Heart left ventricle (tissue), 16 donors: ENCODE results near the gene FBXO34. TPM values are rescaled to one million over a fixed set of nuclear protein-coding genes. Genes with fewer than 3 reads are reported as not detected.

Source experiments
- ATAC-seq, 4 donors: fragments of 200-7000 bp; cut with Tn5 transposase; one replicate each; pipeline ENCODE4 v1.9.1; 2020 to 2022; ENCODE audit warnings: moderate library complexity in 4 of 4, mild to moderate bottlenecking in 3 of 4, moderate number of reproducible peaks in 1 of 4
- DNase-seq, 5 donors: peaks; one replicate each; pipeline ENCODE4 v3.0.0-alpha.2; 2020
- H3K27ac ChIP-seq, 12 donors: fragments of 200-600 bp; sonication (generic) in 4 of 12; one replicate each; pipeline versions ENCODE4 v1.5.0 to v1.8.0; 2016 to 2022; ENCODE audit warnings: mild to moderate bottlenecking in 2 of 12
- H3K27me3 ChIP-seq, 9 donors: fragments of 200-600 bp; sonication (generic) in 2 of 9; one replicate each; pipeline versions ENCODE4 v1.5.1 to v1.8.0; 2016 to 2022; ENCODE audit warnings: mild to moderate bottlenecking in 3 of 9
- H3K36me3 ChIP-seq, 9 donors: fragments of 200-600 bp; sonication (generic) in 2 of 9; one replicate each; pipeline versions ENCODE4 v1.5.0 to v1.8.0; 2018 to 2022; ENCODE audit warnings: mild to moderate bottlenecking in 2 of 9
- H3K4me1 ChIP-seq, 12 donors: fragments of 200-600 bp; sonication (generic) in 4 of 12; one replicate each; pipeline versions ENCODE4 v1.5.0 to v1.8.0; 2016 to 2022; ENCODE audit warnings: mild to moderate bottlenecking in 3 of 12
- H3K4me3 ChIP-seq, 12 donors: fragments of 200-600 bp; sonication (generic) in 4 of 12; one replicate each; pipeline versions ENCODE4 v1.5.0 to v1.8.0; 2017 to 2022; ENCODE audit warnings: mild to moderate bottlenecking in 9 of 12, moderate library complexity in 4 of 12
- H3K9me3 ChIP-seq, 12 donors: fragments of 200-600 bp; sonication (generic) in 4 of 12; one replicate each; pipeline versions ENCODE4 v1.5.0 to v1.8.0; 2016 to 2022; ENCODE audit warnings: mild to moderate bottlenecking in 1 of 12
- POLR2A ChIP-seq, 2 donors: fragments of 450-650 bp; IDR thresholded peaks; one replicate each; pipeline ENCODE4 v1.6.1; 2017; ENCODE audit warnings: antibody characterized with exemption in 2 of 2, mild to moderate bottlenecking in 2 of 2, moderate library complexity in 2 of 2
- WGBS, 4 donors: extraction: QIAGEN DNeasy Blood & Tissue Kit in 2 of 4; methylation state at CpG; one replicate each; pipeline versions ENCODE4 v1.1.5 to v1.1.7; 2013 to 2018; 5-methylcytosine and 5-hydroxymethylcytosine counted together
- intact Hi-C, 10 donors: fragments of 100-400 bp; cut with DNase I; formaldehyde crosslinking; loops; one replicate each; pipeline versions ENCODE4 v1.11.1 to v1.14.2; 2022
- polyA plus RNA-seq, 2 donors: library from polyadenylated mRNA; stranded (reverse); fragments of 200-250 nt; gene quantifications; one replicate each; pipeline ENCODE4 v1.2.3, GENCODE V29; 2013
- total RNA-seq, 9 donors: library from RNA; depleted of rRNA in 2 of 9; stranded (reverse); fragments of >200 nt in 2 of 9; fragmentation: NEBNext Ultra II Directional in 3 of 9; extraction: Animal tissue kit (Norgen Biotek cat#: 25700) in 3 of 9; gene quantifications; one replicate each; pipeline versions ENCODE4 v1.1.0 to v1.2.4, GENCODE V29; 2016 to 2023
- TF ChIP-seq, protein P1 (sequence below), 12 donors: fragments of 200-600 bp; sonication (generic) in 4 of 12; IDR thresholded peaks; one replicate each; pipeline versions ENCODE4 v1.5.0 to v1.8.0; 2018 to 2022; ENCODE audit warnings: antibody characterized with exemption in 12 of 12, mild to moderate bottlenecking in 5 of 12
- donor health status: ischemic (EF 13 %, LVEDD 7.1; RV severe dilation, severe dysfunction).
- donor health status: healthy with polysubstance abuse.
- donor health status: DM: no; HTN: yes; CAD: no.
- donor health status: DM: no; HTN: no; CAD: no.
- donor health status: ischemic (EF 25% LVEDD 6.9; RV normal size, moderate dysfunction).
- donor health status: ischemic (EF 25% LVEDD 5.7; RV mildly dilated, moderate dysfunction).
- donor health status: healthy.
- donor health status: DM: yes; HTN: yes; CAD: no.
- donor health status: ischemic (EF 35%, LVEDD 5.7; RV mildly dilated, moderate dysfunction).
- donor health status: nonischemic (EF 11% LVEDD 7.7; RV severe dilation, severe dysfunction).
- donor health status: DM: yes; HTN: yes; CAD: no.
- donor health status: PGD.
- donor health status: ischemic (EF 29% LVEDD 5.4; RV normal size, mild dysfunction).
- donor health status: nonischemic (EF 23%, LVEDD 6.1; RV moderate dilation, normal function).

FBXO34 gene
- total and polyA plus RNA-seq, 11 donors, result 8.0 to 33.4 (median 21.1) TPM

DNA sequence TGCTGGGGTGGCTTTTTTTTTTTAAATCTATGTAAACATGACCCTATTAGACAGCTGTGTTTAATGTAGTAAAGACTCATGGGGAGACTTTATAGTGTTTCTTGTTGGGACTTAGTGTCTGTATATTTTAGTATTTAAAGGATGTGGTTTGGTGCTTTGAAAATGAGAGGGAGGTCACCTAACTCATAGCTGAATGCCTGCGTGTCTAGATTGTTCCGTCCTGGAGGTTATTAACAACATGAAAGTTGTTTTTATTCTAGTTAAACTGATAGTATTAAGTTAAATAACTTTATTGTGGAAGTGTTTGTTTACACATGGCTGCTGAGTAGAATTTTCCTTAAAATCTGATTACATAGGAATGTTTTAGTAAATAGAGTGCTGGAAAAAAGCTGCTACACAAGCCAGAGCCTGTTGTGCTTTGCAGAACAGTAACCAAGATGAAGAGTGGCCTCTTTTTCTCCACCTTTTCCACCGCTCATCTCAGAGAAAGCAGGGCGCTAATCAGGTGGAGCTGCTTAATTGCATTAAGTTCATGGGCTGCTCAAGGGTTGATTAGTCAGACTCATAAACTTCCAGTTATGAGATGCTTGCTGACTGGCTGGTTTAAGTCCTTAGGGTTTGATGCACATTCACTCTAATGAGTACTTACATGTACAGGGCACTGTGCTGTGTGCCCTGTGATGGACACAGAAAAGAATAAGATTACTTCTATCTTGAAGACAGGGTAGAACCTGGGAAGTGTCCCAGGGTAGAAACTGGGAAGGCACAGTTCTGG is 62.7 kb downstream of the FBXO34 start:
- intact Hi-C loops, result no loop called here
- no peaks in the 10 kb centered on the region for H3K27me3 ChIP-seq
- H3K4me1 ChIP-seq, result peaks cover 0 to 73% (median 35%) of the 10 kb centered on the region in 12 donors
- ATAC-seq, result peak in 1 of 4 donors; percentile 20
- WGBS, 4 donors, result 79 to 89% (median 82%) methylated on average over 4 of the region's 4 CpGs
- no peaks in the 10 kb centered on the region for H3K9me3 ChIP-seq
- H3K36me3 ChIP-seq, result no peaks in the 10 kb centered on the region
- TF ChIP-seq, protein P1, sequence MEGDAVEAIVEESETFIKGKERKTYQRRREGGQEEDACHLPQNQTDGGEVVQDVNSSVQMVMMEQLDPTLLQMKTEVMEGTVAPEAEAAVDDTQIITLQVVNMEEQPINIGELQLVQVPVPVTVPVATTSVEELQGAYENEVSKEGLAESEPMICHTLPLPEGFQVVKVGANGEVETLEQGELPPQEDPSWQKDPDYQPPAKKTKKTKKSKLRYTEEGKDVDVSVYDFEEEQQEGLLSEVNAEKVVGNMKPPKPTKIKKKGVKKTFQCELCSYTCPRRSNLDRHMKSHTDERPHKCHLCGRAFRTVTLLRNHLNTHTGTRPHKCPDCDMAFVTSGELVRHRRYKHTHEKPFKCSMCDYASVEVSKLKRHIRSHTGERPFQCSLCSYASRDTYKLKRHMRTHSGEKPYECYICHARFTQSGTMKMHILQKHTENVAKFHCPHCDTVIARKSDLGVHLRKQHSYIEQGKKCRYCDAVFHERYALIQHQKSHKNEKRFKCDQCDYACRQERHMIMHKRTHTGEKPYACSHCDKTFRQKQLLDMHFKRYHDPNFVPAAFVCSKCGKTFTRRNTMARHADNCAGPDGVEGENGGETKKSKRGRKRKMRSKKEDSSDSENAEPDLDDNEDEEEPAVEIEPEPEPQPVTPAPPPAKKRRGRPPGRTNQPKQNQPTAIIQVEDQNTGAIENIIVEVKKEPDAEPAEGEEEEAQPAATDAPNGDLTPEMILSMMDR (IDR thresholded peaks at IDR 0.05), result no peak
- TF ChIP-seq POLR2A (IDR thresholded peaks at IDR 0.05), result no peak
- no peak overlapping the region for H3K4me3 ChIP-seq
- DNase-seq, result no peak
- peak overlapping the region in 2 of 12 donors; percentile 15 to 66 for H3K27ac ChIP-seq

DNA sequence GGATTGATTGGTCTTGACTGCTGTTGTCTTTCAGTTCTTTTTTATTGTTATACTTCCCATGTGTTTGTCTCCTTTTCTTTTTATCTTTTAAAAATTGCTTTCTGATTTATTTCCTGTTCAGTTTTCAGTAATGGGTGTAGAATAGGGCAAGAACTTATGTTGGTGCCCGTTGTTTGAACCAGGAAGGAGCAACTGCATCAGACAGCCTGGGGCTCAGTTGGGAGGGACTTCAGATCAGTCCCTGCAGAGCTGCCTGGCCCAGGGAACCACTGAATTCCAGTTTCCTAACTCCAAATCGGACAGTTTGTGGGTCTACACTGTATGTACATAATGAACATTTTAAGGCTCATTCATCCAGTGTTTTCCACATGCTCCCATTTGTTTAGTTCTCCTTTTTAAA is 64.9 kb downstream of the FBXO34 start:
- no peak overlapping the region for H3K4me3 ChIP-seq
- ATAC-seq (no peak), DNase-seq (no peak)
- 37 to 61% (median 57%) methylated on average over 2 of the region's 2 CpGs for WGBS, 4 donors
- intact Hi-C loops, result no loop called here
- TF ChIP-seq, protein P1 (IDR thresholded peaks at IDR 0.05), result no peak
- TF ChIP-seq POLR2A (IDR thresholded peaks at IDR 0.05), result no peak
- no peaks in the 10 kb centered on the region for H3K27me3 ChIP-seq
- peak overlapping the region in 1 of 12 donors; percentile 43 for H3K27ac ChIP-seq
- H3K4me1 ChIP-seq, result peaks cover 0 to 67% (median 41%) of the 10 kb centered on the region in 12 donors
- H3K36me3 ChIP-seq, result no peaks in the 10 kb centered on the region
- no peaks in the 10 kb centered on the region for H3K9me3 ChIP-seq

DNA sequence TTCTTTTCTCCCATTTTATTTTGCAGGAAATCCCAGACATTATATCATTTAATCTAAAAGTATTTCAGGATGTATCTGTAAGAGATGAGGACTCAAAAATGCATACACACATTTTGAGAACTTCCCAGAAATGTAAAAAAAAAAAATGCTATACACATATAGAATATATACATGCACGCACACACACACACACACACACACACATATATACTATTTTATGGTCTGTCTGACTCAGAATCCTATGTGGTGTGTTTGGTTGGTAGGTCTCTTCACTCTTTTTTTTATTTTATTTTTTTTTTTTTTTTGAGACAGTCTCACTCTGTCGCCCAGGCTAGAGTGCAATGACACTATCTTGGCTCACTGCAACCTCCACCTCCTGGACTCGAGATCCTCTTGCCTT is 65.5 kb downstream of the FBXO34 start:
- H3K27me3 ChIP-seq, result no peaks in the 10 kb centered on the region
- TF ChIP-seq, protein P1 (IDR thresholded peaks at IDR 0.05), result no peak
- no peak for TF ChIP-seq POLR2A (IDR thresholded peaks at IDR 0.05)
- DNase-seq, result no peak
- no peaks in the 10 kb centered on the region for H3K9me3 ChIP-seq
- peaks cover 0 to 72% (median 41%) of the 10 kb centered on the region in 12 donors for H3K4me1 ChIP-seq
- no peaks in the 10 kb centered on the region for H3K36me3 ChIP-seq
- WGBS, 4 donors, result 81 to 92% (median 86%) methylated on average over 3 of the region's 3 CpGs
- H3K27ac ChIP-seq, result peak overlapping the region in 1 of 12 donors; percentile 43
- no peak overlapping the region for H3K4me3 ChIP-seq
- ATAC-seq, result no peak
- intact Hi-C loops, result no loop called here

DNA sequence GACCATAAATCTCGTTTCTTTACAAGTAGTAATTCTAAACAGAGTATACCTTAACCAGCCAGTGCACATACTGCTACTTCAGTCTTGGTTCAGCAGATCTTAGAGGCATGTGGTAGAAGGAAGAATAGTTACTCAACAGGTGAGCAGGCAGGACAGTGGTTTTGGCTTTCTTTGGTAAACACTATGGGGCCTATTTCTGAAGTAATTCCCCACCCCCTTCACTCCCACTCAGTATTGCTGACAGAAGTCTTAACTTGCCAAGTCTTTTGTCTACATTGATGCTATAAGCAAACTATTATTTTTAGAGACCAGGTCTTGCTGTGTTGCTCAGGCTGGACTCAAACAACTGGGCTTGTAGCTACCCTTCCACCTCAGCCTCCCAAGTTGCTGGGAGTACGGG is 68.5 kb downstream of the FBXO34 start:
- ATAC-seq (no peak), DNase-seq (no peak)
- H3K4me3 ChIP-seq, result no peak overlapping the region
- peaks cover 0 to 54% (median 28%) of the 10 kb centered on the region in 12 donors for H3K4me1 ChIP-seq
- no peaks in the 10 kb centered on the region for H3K9me3 ChIP-seq
- 59 to 64% (median 61%) methylated on average over 2 of the region's 2 CpGs for WGBS, 4 donors
- no peaks in the 10 kb centered on the region for H3K36me3 ChIP-seq
- no peaks in the 10 kb centered on the region for H3K27me3 ChIP-seq
- no peak for TF ChIP-seq POLR2A (IDR thresholded peaks at IDR 0.05)
- TF ChIP-seq, protein P1 (IDR thresholded peaks at IDR 0.05), result no peak
- no peak overlapping the region for H3K27ac ChIP-seq
- intact Hi-C loops, result no loop called here
